Measurements from ENCODE around the gene METTL6.
"Not testable (repeated sequence)": the region's sequence is repeated elsewhere in the genome, so short reads cannot be mapped to it uniquely, and the experiment has no call there.

METTL6 gene

GRCh38 chr3:15404767-15405166 is 22.6 kb downstream of the METTL6 start:
- DNase-seq (ENCODE audit: low spot score) = no peak

DNA sequence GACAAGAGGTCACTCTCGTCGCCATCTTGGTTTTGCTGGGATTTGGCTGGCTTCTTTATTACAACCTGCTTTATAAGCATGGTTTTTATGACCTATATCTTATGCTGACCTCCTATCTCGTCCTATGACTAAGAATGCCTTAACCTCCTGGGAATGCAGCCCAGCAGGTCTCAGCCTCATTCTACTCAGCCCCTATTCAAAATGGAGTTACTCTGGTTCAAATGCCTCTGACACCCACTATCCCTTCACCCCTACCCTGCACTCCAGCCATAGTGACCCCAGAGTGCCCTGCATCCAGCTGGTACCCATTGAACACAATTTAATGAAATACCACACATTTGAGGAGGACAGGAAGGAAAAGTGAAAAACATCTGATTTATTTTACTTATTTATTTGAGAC is 23.4 kb downstream of the METTL6 start:
- DNase-seq (ENCODE audit: low spot score) = no peak

DNA sequence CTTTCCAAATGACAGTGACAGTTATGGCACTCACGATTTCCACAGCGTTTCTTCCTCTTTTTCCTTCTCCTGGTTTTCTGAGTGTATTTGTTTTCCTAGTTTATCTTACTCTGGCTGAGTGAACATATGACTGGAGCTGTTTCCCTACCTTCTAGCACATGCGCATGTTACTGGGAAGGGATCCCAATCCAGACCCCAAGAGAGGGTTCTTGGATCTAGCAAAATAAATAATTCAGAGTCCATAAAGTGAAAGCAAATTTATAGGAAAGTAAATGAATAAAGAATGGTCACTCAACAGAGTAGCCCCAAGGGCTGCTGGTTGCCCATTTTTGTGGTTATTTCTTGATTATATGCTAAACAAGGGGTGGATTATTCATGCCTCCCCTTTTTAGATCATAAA is 23.8 kb downstream of the METTL6 start:
- no peak for DNase-seq (ENCODE audit: low spot score)

DNA sequence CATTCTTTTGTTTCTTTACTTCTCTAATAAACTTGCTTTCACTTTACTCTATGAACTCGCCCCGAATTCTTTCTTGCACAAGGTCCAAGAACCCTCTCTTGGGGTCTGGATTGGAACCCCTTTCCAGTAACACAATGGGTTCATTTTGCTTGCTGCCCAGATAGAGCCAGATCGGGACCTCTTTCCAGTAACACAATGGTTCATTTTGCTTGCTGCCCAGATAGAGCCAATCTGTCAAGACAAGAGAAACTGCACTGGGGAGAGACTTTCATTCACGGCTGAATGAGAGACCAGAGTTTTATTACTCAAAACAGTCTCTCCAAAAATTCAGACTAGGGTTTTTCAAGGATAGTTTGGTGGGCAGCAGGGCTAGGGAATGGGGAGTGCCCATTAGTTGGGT is 25.4 kb downstream of the METTL6 start:
- no peak for DNase-seq (ENCODE audit: low spot score)

DNA sequence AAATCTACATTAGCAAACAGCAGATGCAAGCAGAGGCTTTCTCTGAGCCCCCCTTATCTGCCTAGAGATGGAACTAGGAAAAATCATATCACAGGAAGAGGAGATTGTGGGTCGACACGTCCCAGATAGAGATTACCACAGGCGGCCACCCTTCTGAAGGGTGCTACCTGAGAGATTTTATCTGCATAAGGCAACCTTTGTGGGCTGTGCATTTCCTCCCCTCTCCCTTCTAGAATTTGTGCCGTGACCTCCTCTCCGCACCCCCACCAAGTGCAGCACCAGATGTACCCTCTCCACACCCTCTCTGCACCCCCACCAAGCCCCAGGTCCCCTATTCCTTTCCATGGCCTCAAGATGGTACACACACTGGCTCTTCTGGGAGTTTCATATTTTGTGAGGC is 27.4 kb downstream of the METTL6 start:
- no peak for DNase-seq (ENCODE audit: low spot score)

- DNase-seq (ENCODE audit: low spot score) = peak; percentile 27
These were observed 28.6 kb downstream of the METTL6 start for GRCh38 chr3:15398731-15399133.

DNA sequence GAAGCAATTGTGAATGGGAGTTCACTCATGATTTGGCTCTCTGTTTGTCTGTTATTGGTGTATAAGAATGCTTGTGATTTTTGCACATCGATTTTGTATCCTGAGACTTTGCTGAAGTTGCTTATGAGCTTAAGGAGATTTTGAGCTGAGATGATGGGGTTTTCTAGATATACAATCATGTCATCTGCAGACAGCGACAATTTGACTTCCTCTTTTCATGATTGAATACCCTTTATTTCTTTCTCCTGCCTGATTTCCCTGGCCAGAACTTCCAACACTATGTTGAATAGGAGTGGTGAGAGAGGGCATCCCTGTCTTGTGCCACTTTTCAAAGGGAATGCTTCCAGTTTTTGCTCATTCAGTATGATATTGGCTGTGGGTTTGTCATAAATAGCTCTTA is 34.1 kb downstream of the METTL6 start:
- not testable (repeated sequence) for DNase-seq (ENCODE audit: low spot score)

DNA sequence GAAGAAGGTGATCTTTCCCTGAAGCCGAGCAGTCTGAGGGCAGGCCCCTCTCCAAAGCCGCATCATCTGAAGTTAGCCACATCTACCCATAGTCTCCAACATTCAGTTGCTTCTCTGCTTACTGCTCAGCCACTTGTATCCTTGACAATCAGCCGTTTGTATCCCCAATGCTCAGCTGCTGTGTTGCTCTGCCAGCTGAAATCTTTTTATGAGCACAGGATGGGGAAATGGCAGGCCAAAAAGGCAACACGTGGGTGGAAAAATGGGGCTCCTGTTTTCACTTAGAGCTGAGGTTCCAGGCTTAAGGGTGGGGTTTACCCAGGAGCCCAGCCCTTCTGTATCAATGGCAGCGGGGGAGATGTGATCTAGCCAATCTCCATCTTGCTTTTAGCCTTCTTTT is 36.3 kb downstream of the METTL6 start:
- no peak for DNase-seq (ENCODE audit: low spot score)

GRCh38 chr3:15390460-15390859 is 36.9 kb downstream of the METTL6 start:
- DNase-seq (ENCODE audit: low spot score) = no peak

- DNase-seq (ENCODE audit: low spot score) = not testable (repeated sequence)
These were observed 39.0 kb downstream of the METTL6 start for GRCh38 chr3:15388335-15388734.

- DNase-seq (ENCODE audit: low spot score) = no peak
These were observed 39.6 kb downstream of the METTL6 start for GRCh38 chr3:15387735-15388134.

DNA sequence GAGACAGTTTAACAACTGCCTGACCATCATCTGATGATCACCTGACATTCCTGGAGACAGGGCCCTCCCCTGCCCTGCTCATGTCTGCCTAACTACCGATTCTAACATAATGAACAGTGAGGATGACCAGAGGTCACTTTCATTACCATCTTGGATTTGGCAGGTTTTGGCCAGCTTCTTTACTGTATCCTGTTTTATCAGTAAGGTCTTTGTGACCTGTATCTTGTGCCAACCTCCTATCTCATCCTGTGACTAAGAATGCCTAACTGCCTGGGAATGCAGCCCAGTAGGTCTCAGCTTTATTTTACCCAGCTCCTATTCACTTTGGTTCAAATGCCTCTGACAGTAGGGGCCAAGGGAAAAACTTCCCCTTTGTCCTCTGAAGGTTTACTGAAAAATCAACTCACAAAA is 40.2 kb downstream of the METTL6 start:
- no peak for DNase-seq (ENCODE audit: low spot score)

- DNase-seq (ENCODE audit: low spot score) = not testable (repeated sequence)
These were observed 40.7 kb downstream of the METTL6 start for GRCh38 chr3:15386654-15386955.

DNA sequence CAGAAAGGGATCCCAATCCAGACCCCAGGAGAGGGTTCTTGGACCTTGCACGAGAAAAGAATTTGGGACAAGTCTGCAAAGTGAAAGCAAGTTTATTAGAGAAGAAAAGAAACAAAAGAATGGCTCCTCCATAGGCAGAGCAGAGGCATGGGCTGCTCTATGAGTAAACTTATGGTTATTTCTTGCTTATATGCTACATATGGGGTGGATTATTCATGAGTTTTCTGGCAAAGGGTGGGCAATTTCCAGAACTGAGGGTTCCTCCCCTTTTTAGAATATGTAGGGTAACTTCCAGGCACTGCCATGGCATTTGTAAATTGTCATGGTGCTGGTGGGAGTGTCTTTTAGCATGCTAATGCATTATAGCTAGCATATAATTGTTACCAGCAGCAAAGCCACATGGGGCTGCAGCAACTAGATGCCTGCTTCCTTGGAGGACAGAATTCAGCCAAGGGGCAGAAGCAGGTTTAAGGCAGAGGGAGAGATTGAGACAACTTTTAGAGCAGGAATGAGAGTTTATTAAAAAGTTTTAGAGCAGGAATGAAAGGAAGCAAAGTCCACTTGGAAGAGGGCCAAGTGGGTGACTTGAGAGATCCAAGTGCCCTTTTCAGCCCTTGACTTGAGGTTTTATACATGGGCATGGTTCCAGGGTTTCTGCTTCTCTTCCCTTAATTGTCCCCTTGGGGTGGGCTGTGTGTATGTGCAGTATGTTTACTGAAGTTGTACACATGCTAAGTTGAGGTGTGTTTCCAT is 41.3 kb downstream of the METTL6 start:
- DNase-seq (ENCODE audit: low spot score) = no peak

GRCh38 chr3:15385238-15385695 is 42.1 kb downstream of the METTL6 start:
- DNase-seq (ENCODE audit: low spot score) = not testable (repeated sequence)

- DNase-seq (ENCODE audit: low spot score) = peak; percentile 69
These were observed 42.7 kb downstream of the METTL6 start for GRCh38 chr3:15384510-15385237.

- DNase-seq (ENCODE audit: low spot score) = no peak
These were observed 44.9 kb downstream of the METTL6 start for GRCh38 chr3:15382405-15382923.

- DNase-seq (ENCODE audit: low spot score) = no peak
These were observed 46.1 kb downstream of the METTL6 start for GRCh38 chr3:15380980-15381890.

DNA sequence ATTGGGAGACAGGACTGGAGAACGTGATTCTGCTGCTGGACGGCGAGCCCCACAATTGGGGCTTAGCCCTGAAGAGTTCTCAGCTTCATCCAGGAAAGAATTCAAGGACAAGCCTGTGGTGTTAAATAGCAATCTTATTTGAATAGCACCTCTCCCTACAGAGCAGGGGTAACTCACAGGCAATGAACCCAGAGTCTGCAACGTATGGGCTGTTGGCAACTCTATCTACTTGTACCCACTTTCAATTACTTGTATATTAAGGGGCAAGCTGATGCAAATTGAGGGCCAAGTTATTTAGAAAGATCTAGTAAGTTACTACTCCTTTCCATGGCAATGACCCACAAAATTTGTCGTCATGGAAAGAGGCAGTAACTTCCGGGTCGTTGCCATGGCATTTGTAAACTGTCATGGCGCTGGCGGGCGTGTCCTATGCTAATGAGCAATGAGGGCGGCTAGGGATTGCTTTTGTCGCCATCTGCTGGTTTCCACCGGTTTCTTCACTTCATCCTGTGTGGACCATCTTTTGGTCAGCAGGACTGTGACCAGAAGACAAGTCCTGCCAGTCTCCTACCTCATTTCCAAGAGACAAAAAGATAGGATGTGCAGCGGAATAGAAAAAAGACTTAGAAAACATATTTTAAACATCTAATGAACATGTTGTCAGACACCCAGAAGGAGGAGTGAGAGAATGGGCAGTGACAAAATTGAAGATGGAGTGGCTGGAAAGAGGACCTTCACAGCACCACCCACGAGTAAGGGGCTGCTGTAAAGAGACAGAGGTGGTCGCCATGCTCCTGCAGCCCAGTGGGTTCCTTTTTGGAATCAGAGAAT is 49.2 kb downstream of the METTL6 start:
- DNase-seq (ENCODE audit: low spot score) = peak; percentile 74

DNA sequence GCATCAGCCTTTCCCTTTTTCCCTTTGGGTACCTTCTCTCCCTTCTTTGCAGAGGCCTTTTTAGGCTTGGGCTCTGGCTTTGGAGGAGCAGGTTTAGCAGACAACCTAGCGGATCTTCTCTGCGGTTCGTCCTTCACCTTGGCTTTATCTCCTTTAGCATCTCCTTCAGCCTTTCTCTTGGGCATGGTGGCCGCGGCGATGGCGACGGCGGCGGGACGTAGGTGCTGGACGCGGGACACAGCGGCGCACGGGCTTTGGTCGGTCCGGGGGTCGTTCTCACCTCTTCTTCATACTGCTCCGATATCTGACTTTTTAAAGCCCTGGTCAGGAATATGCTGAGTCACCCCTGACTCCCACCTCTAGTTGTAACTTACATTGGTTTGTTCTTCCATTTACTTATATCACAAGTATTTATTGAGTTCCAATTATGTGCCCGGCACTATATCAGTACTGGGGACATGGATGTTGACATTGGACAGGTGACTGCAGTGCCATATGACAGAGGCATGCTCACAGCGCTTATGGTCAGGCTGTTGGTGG is 51.8 kb downstream of the METTL6 start:
- DNase-seq (ENCODE audit: low spot score) = no peak

DNA sequence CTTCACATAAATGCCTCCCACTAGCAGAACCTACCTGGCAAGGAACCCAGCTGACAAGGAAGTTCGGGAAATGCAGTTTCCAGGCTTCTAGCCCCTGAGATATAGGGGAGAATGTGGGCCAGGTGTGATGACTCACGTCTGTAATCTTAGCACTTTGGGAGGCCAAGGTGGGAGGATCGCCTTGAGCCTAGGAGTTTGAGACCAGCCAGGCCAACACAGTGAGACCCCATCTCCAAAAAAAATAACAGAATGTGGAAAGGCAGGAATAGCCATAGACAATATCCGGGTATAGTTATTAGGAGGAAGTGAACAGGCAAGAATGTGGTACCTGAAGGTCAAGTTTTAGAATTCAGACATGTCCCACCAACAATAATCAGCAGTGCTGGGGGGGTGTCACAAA is 54.4 kb downstream of the METTL6 start:
- no peak for DNase-seq (ENCODE audit: low spot score)
